OCI-LY3 (cell line): ENCODE measurements around the gene FADS3.

Source experiments
- CTCF ChIP-seq: fragments of 200-600, 300-600 bp; sonication (generic); IDR thresholded peaks from 2 replicates; pipeline ENCODE4 v1.5.1; 2014; ENCODE audit warnings: antibody characterized with exemption, low read length, low read depth
- EZH2phosphoT487 ChIP-seq: fragments of 200-600 bp; shearing (Covaris generic); IDR thresholded peaks from 2 replicates; pipeline ENCODE4 v1.6.1; 2018; ENCODE audit warnings: antibody characterized with exemption, mixed run types, low read depth

GRCh38 chr11:61841636-61842527, 49.5 kb downstream of the FADS3 start:
- TF ChIP-seq CTCF (no peak), EZH2phosphoT487 (no peak)
